Stimulated activated CD4-positive, alpha-beta T cell treated with anti-CD3 and anti-CD28 coated beads, Interleukin-2, amount 100 ng/mL, for 24 hours (primary cell): ENCODE measurements around the gene ABCA9.
"Not testable (repeated sequence)": the region's sequence is repeated elsewhere in the genome, so short reads cannot be mapped to it uniquely, and the experiment has no call there.

Source experiments
- DNase-seq, 2 donors: peaks; one replicate each; pipeline ENCODE4 v3.0.0-alpha.2; 2020

ABCA9 gene, protein sequence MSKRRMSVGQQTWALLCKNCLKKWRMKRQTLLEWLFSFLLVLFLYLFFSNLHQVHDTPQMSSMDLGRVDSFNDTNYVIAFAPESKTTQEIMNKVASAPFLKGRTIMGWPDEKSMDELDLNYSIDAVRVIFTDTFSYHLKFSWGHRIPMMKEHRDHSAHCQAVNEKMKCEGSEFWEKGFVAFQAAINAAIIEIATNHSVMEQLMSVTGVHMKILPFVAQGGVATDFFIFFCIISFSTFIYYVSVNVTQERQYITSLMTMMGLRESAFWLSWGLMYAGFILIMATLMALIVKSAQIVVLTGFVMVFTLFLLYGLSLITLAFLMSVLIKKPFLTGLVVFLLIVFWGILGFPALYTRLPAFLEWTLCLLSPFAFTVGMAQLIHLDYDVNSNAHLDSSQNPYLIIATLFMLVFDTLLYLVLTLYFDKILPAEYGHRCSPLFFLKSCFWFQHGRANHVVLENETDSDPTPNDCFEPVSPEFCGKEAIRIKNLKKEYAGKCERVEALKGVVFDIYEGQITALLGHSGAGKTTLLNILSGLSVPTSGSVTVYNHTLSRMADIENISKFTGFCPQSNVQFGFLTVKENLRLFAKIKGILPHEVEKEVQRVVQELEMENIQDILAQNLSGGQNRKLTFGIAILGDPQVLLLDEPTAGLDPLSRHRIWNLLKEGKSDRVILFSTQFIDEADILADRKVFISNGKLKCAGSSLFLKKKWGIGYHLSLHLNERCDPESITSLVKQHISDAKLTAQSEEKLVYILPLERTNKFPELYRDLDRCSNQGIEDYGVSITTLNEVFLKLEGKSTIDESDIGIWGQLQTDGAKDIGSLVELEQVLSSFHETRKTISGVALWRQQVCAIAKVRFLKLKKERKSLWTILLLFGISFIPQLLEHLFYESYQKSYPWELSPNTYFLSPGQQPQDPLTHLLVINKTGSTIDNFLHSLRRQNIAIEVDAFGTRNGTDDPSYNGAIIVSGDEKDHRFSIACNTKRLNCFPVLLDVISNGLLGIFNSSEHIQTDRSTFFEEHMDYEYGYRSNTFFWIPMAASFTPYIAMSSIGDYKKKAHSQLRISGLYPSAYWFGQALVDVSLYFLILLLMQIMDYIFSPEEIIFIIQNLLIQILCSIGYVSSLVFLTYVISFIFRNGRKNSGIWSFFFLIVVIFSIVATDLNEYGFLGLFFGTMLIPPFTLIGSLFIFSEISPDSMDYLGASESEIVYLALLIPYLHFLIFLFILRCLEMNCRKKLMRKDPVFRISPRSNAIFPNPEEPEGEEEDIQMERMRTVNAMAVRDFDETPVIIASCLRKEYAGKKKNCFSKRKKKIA (N-terminal part only)

DNA sequence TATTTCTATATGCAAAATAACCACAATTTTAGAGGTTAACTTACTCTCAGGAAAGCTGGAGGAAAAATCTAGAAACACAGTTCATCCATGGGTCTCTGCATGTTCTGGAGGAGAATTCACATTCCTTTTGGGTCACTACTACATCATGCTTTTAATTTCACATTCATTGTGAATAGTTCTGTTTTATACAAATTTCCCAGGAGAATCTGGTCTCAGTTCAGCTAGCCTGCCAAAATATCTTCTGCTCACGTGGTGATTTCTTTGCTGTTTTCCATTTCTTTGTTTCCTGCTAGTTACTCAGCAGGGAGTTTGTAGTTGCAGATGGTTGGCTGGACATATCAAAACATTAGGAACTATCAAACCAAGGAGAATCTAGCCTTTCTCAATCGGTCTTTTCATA is at the start of gene ABCA9:
Gene ABCA9 (minus strand): TSS at position 106 of the 400 bp plus-strand sequence. CDS start 9,801 bp downstream, outside the sequence.
- DNase-seq, result no peak

DNA sequence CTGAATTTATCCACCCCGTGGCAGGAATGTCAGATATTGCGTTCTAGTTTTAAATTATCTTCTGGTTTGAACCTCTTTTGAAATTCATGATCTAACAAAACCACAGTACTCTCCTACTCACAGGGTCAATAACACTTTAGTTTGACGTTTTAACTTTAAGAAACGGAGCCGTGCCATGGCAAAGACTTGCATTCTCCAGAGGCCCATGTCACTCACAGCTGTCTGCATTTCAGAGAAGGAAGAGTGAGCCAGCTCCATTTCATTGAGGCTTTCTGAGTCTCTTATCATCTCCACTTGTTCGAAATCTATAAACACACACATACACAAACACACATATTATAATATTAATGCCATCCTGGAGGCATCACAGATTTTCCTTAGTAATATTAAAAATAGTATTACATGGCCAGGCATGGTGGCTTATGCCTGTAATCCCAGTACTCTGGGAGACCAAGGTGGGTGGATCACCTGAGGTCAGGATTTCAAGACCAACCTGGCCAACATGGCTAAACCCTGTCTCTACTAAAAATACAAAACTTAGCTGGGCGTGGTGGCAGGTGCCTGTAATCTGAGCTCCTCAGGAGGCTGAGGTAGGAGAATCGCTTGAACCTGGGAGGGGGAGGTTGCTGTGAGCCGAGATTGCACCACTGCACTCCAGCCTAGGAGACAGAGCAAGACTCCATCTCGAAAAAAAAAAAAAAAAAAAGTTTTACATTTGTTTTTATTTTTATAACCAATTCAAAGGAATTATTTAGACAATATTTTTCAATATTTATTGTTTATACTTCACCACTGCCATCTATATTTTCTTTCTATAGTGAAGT is 45.4 kb upstream of the ABCA9 start:
- DNase-seq, result no peak

DNA sequence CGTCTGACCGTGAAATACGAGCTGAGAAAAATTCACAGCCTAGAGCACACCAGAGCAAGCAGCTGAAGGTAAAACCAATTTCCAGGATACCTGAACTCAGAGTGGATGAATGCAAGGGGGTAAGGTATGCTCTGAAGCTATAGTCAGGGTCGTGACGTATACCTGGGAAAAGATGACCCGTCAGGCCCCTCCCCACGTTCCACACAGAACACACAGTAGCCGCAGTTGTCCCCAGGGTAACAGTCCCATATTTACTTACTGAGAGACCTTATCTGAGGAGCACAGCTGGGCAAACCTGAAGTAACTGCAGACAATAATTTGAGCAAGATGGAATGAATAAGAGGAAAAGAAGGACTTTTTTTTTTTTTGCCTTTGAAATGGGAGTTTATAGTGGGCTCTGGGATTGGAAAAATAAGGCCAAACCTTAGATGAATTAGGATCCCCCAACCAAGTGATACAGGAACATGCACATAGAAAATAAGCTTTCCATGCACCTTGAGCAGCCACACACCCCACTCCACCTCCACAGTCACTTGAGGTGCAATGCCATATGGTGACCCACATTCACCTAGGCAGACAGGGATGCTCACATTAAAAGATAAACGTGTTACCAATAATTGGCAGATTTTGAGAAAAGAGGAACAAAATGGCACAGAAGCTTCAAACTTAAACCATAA is 43.0 kb upstream of the ABCA9 start:
- no peak for DNase-seq

DNA sequence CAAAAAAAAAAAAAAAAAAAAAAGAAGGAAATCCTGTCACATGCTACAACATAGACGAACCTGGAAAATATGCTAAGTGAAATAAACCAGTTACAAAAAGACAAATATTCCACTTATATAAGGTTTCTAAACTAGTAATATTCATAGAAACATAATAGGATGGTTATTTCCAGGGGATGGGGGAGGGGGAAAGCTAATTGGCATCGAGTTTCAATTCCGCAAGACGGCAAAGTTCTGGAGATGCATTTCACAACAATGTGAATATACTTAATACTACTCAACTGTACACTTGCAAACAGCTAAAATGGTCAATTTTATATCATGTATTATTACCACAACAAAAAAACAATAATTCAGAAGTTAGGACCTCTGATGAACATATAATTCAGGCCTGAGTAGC is 37.9 kb upstream of the ABCA9 start:
- DNase-seq, result no peak

DNA sequence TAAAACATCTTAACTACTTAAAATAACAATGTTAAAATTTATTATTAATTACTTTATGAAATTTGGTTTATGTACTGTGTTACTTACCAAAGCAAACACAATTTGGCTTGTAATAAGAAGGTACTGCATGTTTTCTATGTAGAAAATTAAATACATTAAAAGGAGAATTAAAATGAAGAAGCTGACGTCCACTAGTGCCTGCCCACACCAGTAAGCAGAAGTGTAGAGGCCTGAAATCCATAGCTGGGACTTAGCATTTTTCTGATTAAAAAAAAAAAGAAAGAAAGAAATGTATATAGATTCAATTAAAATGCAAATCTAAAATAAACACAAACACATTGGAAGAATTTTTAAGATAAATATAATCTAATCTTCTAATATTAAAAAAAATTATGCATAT is 35.8 kb upstream of the ABCA9 start:
- no peak for DNase-seq

DNA sequence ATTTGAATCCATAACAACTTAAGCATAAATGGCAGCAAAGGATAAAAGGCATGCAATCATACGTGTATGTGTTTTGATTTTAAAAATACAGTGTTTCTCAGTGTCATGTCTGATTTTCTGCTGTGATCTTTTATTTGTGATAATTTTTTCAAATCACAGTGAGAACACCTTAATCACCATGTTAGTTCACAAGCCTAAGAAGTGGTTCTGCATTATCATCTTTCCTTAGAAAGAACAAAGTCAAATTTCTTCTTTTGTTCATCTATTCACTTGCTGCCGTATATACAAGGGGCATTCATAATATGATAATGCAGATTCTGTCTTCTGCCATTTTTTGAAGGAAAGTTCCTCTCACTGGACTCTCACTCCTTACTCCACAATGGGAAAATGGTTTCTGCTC is 33.3 kb upstream of the ABCA9 start:
- DNase-seq, result no peak

DNA sequence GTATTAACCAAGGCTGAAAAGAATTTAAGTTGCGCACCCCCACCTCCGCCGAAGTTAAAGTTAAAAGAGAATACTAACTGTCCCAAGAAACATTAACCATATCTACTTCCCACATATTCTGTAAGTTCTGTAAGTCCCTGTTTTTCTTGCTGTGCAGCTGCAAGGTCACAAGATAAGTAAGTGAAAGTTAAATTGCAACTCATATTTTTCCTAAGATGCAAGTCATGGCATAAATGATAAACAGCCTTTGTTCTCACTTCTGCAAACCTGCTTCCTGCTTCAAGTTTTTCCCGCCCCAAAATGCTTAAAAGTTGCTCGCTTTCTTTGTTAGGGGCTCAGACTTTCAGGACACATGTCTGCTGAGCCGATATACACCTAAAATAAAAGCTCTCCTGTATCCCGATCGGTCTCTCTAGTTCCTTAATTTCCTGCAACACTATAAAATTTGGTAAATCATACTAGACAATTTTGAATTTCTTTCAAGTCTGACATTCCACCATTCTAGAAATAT is 32.6 kb upstream of the ABCA9 start:
- DNase-seq, result no peak

DNA sequence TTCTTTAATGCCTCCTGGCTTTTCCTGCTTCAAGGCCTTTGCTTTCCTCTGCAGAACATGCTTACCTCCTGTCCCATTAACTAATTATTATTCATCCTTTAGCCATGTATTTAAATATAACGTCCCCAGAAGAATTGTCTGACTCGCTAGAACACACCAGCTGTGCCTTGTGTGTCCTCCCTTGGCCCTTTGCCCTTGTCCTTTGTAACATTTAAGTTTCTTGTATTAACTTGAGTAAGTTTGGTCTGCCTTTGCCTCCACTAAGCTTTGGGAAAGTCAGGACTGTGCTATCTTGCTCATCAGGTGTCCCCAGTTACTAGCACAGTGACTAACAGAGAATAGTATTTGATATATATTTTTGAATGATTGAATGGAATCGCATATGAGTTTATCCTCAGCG is 29.6 kb upstream of the ABCA9 start:
- DNase-seq, result no peak

DNA sequence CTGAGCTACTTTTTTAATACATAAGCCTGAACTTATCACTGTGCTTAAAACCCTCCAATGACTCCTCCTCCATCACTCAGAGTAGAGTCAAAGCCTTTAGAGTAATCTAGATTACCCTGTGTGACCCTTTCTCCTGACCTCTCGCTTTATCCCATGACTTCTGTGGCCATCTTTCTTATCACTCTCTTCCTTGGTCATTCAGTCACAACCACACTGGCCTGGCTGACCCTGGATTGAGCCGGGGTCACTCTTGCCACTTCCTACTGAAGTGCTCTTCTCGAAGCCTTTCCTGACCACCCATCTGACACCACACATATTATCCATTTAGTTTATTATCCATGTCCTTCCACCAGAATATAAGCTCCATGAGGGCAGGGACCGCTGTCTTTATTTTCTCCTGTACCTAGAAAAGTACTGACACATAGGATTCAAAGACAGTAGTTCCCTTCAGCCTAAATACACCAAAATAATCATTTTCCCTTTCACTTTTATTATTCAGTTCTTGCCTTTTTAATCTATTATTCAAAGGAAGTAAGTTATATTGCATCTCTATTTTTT is 28.0 kb upstream of the ABCA9 start:
- DNase-seq, result no peak

DNA sequence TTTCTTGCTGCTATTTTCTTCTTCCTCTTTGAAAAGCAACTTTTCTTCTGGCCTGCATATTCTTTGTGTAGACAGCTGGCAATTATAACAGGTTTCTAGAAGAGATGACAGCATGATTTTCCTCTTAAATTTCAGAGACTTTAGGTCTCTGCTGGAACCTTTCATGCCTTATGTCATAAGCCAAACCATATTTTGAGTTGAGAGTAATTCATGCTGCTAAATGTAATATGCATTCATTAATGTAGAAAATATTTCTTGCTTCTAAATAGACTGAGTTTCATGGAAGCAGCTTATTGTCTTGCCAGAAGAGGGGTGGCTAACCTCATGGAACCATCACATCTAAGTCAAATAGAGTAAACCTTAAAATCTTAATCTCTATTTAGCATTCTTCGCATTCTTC is 25.9 kb upstream of the ABCA9 start:
- DNase-seq, result no peak

DNA sequence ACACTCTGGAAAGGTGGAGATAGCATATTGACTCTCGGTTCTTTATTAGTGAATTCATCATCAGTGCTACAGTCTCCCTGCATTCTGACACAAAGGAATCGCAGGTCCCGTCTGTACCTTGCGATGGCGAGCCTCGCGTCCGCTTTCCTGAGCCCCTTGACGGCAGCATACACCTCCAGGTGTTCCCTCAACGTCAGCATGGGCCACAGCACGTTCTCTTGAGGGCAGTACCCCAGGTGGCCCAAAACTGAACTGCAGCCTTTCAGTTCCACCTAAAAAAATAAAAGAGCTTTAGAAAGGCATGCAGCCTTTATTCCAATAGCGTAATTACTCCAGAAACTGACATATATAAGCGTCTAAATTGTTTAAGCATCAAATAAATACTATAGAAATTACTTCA is 24.2 kb upstream of the ABCA9 start:
- no peak for DNase-seq

DNA sequence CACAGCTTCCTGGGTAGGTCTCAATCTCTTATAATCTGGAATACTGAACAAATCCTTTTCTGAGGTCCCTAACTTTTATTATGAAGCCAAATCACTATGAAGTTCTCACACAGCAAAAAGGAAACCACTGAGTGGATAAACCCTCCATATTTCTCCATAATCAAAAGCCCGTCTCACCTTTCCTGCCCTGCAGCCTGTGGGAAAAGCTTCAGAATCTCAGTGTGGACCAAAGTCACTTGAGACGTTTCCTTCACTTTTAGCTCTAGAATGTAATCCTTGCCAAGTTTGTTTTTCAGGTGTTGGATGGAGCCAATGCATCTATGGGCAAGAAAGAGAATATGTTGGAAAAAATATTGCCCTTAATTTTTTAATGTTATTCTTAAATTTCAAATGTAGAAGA is 22.0 kb upstream of the ABCA9 start:
- DNase-seq, result no peak

DNA sequence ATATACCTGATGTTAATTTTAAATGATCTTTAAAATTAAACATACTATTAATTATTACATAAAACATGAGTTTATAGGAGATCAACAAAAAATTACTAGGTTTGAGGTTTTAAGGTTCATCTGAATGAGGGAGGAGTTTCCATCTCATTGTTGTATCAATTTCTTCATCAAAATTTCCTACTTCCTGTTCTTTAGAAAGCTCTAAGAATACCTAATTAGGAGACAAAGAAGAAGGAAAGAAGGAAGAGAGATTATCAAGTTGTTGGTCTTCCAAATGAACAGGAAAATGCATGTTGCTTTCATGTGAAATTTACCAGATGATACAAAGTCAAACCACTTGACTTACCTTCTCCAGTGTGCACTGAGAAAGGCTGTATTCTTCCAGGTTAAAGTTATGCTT is 18.1 kb upstream of the ABCA9 start:
- DNase-seq, result no peak

DNA sequence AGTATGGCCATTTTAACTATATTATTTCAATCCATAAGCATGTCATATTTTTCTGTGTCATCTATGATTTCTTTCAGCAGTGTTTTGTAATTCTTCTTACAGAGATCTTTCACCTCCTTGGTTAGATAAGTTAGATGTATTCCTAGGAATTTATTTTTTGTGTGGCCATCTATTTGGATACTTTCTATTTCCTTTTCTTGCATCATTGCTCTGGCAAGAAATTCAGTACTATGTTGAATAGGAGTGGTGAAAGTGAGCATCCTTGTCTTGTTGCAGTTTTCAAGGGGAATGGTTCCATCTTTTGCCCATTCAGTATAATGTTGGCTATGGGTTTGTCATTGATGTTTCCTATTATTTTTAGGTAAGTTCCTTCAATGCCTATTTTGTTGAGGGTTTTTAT is 15.1 kb upstream of the ABCA9 start:
- no peak for DNase-seq

DNA sequence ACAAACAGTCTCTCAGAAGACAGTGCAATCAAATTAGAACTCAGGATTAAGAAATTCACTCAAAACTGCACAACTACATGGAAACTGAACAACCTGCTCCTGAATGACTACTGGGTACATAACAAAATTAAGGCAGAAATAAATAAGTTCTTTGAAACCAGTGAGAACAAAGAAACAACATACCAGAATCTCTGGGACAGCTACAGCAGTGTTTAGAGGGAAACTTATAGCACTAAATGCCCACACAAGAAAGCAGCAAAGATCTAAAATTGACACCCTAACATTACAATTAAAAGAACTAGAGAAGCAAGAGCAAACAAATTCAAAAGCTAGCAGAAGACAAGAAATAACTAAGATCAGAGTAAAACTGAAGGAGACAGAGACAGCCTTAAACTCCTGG is 12.7 kb upstream of the ABCA9 start:
- not testable (repeated sequence) for DNase-seq

DNA sequence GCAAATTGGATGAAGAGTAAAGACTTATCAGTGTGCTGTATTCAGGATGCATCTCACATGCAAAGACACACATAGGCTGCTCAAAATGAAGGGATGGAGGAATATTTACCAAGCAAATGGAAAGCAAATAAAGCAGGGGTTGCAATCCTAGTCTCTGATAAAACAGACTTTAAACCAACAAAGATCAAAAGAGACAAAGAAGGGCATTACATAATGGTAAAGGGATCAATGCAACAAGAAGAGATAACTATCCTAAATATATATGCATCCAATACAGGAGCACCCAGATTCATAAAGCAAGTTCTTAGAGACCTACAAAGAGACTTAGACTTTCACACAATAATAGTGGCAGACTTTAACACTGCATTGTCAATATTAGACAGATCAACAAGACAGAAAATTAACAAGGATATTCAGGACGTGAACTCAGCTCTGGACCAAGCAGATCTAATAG is 12.1 kb upstream of the ABCA9 start:
- not testable (repeated sequence) for DNase-seq

DNA sequence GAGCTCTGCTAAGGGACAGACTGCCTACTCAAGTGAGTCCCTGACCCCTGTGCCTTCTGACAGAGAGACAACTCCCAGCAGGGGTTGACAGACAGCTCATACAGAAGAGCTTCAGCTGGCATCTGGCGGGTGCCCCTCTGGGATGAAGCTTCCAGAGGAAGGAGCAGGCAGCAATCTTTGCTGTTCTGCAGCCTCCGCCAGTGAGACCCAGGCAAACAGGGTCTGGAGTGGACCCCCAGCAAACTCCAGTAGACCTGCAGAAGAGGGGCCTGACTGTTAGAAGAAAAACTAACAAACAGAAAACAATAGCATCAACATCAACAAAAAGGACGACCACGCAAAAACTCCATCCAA is 10.5 kb upstream of the ABCA9 start:
- not testable (repeated sequence) for DNase-seq

DNA sequence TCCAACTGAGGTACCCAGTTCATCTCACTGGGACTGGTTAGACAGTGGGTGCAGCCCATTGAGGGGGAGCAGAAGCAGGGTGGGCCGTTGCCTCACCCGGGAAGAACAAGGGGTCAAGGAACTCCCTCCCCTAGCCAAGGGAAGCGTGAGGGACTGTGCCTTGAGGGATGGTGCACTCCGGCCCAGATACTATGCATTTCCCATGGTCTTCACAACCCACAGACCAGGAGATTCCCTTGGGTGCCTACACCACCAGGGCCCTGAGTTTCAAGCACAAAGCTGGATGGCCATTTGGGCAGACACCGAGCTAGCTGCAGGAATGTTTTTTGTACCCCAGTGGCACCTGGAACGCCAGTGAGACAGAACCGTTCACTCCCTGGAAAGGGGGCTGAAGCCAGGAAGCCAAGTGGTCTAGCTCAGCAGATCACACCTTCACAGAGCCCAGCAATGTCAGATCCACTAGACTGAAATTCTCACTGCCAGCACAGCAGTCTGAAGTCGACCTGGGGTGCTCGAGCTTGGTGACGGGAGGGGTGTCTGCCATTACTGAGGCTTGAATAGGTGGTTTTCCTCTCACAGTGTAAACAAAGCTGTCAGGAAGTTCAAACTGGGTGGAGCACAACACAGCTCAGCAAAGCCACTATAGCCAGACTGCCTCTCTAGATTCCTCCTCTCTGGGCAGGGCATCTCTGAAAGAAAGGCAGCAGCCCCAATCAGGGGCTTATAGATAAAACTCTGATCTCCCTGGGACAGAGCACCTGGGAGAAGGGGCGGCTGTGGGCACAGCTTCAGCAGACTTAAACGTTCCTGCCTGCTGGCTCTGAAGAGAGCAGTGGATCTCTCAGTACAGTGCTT is 9.9 kb upstream of the ABCA9 start:
- DNase-seq, result not testable (repeated sequence)

DNA sequence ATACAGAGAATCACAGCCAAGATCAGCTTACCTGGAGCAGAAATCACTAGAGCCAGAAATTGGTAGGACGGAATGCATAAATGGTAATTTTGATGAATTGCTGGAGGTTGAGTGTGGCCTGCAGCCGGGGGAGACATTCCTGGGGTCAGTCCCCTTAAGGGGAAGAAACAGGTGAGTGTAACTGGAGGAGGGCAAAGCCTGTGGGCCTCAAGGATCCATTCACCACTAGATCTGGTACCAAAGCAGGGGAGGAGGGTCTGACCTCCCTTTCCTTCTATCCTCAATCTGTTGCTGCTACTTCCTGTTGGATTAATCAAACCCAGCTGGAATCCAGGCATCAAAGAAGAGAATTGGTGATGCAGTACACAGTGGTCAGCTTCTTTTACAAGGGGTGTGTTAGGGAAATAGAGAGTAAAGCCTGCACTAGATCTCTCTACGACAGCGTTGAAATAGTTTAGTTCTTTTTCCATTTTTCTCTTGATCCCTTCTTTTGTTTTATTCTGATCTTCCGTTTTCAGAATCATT is 8.6 kb upstream of the ABCA9 start:
- DNase-seq, result no peak
